T-helper 9 cell (primary cell): Measurements from ENCODE around the gene WBP2.

Experiments
- DNase-seq: peaks from one replicate; pipeline ENCODE4 v3.0.0-alpha.2; 2020

Gene WBP2

GRCh38 chr17:75843577-75844529 is 11.3 kb downstream of the WBP2 start, which contains the start of gene UNC13D:
Gene UNC13D, minus strand, starts transcription at chr17:75844404. Its CDS starts 67 bp downstream, at chr17:75844337.
- peak; percentile 55 for DNase-seq

- no peak for DNase-seq
These were observed 12.1 kb downstream of the WBP2 start for GRCh38 chr17:75842963-75843576.

GRCh38 chr17:75842411-75842810 is 12.7 kb downstream of the WBP2 start:
- DNase-seq = no peak

GRCh38 chr17:75840799-75841164 is 14.4 kb downstream of the WBP2 start:
- no peak for DNase-seq

GRCh38 chr17:75839942-75840798 is 15.0 kb downstream of the WBP2 start:
- no peak for DNase-seq

- DNase-seq = no peak
These were observed 16.7 kb downstream of the WBP2 start for GRCh38 chr17:75838410-75838809.

GRCh38 chr17:75837899-75838298 is 17.2 kb downstream of the WBP2 start:
- DNase-seq = no peak

GRCh38 chr17:75836605-75837004 is 18.5 kb downstream of the WBP2 start:
- no peak for DNase-seq

GRCh38 chr17:75835654-75835987 is 19.5 kb downstream of the WBP2 start:
- no peak for DNase-seq

- DNase-seq = no peak
These were observed 20.0 kb downstream of the WBP2 start for GRCh38 chr17:75834928-75835653.

GRCh38 chr17:75834279-75834920 is 20.7 kb downstream of the WBP2 start:
- no peak for DNase-seq

GRCh38 chr17:75832652-75833400 is 22.3 kb downstream of the WBP2 start:
- no peak for DNase-seq

GRCh38 chr17:75832164-75832651 is 22.9 kb downstream of the WBP2 start:
- DNase-seq = peak; percentile 37

GRCh38 chr17:75831032-75831571 is 24.0 kb downstream of the WBP2 start:
- no peak for DNase-seq

GRCh38 chr17:75830164-75831031 is 24.7 kb downstream of the WBP2 start:
- DNase-seq = peak; percentile 19

GRCh38 chr17:75829747-75830146 is 25.4 kb downstream of the WBP2 start:
- DNase-seq = no peak

- DNase-seq = no peak
These were observed 26.4 kb downstream of the WBP2 start for GRCh38 chr17:75828741-75829140.

- no peak for DNase-seq
These were observed 27.1 kb downstream of the WBP2 start for GRCh38 chr17:75828076-75828400.

GRCh38 chr17:75827308-75828075 is 27.6 kb downstream of the WBP2 start:
- DNase-seq = peak; percentile 50
